Mucosa of descending colon (tissue), 3 donors: ENCODE data around the gene ZCCHC3. TPM values are rescaled to one million over a fixed set of nuclear protein-coding genes. Genes with fewer than 3 reads are reported as not detected.

ENCODE experiments used
- ATAC-seq: fragments of 200-7000 bp; cut with Tn5 transposase; one replicate; pipeline ENCODE4 v1.9.1; 2020; ENCODE audit warnings: mild to moderate bottlenecking, moderate library complexity
- DNase-seq, 3 donors: peaks; one replicate each; pipeline ENCODE4 v3.0.0-alpha.2; 2020
- H3K36me3 ChIP-seq: fragments of 200-600 bp; one replicate; pipeline ENCODE4 v1.8.0; 2021; ENCODE audit warnings: low read depth, mild to moderate bottlenecking
- H3K4me1 ChIP-seq: fragments of 200-600 bp; one replicate; pipeline ENCODE4 v1.8.0; 2021; ENCODE audit warnings: low read depth, mild to moderate bottlenecking
- H3K4me3 ChIP-seq: fragments of 200-600 bp; one replicate; pipeline ENCODE4 v1.8.0; 2021; ENCODE audit warnings: mild to moderate bottlenecking
- H3K9me3 ChIP-seq: fragments of 200-600 bp; one replicate; pipeline ENCODE4 v1.8.0; 2021; ENCODE audit warnings: mild to moderate bottlenecking
- CTCF ChIP-seq: fragments of 200-600 bp; IDR thresholded peaks from one replicate; pipeline ENCODE4 v1.8.0; 2022; ENCODE audit warnings: antibody characterized with exemption, mild to moderate bottlenecking
- intact Hi-C, 2 donors: fragments of 100-400 bp; cut with DNase I in 1 of 2; cut with micrococcal nuclease in 1 of 2; formaldehyde crosslinking; loops; one replicate each; pipeline versions ENCODE4 v1.11.0 to v1.11.1; 2022; cut with DNase I, micrococcal nuclease
- total RNA-seq, 3 donors: library from RNA; stranded (reverse); fragmentation: NEBNext Ultra II Directional in 2 of 3; extraction: Animal tissue kit (Norgen Biotek cat#: 25700) in 2 of 3; gene quantifications; one replicate each; pipeline versions ENCODE4 v1.2.1 to v1.2.4, GENCODE V29; 2021 to 2023
- donor health status: DM: no; HTN: no; CAD: no; lungs with moderate emphysema.
- donor health status: DM: no; HTN: no; CAD: no.
- donor health status: DM: no; HTN: yes; CAD: no.

The ZCCHC3 gene
- total RNA-seq, 3 donors from 2014 or later: 12.0 to 18.7 (median 12.6) TPM

GRCh38 chr20:276620-277495 lies 20.5 kb upstream of the ZCCHC3 start:
- H3K36me3 ChIP-seq: no peaks in the 10 kb centered on the region
- TF ChIP-seq CTCF: no peak
- no peak for ATAC-seq
- no peaks in the 10 kb centered on the region for H3K9me3 ChIP-seq
- H3K4me1 ChIP-seq: no peaks in the 10 kb centered on the region
- no peak for DNase-seq
- H3K4me3 ChIP-seq: no peak overlapping the region
- intact Hi-C loops: no loop called here

- ATAC-seq (no peak), DNase-seq (no peak)
- no peak for TF ChIP-seq CTCF
- no peaks in the 10 kb centered on the region for H3K36me3 ChIP-seq
- no peak overlapping the region for H3K4me3 ChIP-seq
- H3K4me1 ChIP-seq: no peaks in the 10 kb centered on the region
- H3K9me3 ChIP-seq: no peaks in the 10 kb centered on the region
- intact Hi-C loops: no loop called here
These were observed 19.9 kb upstream of the ZCCHC3 start for GRCh38 chr20:277496-277781.

- intact Hi-C loops: no loop called here
- Histone ChIP-seq H3K4me1 (no peaks in the 10 kb centered on the region), H3K36me3 (no peaks in the 10 kb centered on the region), H3K9me3 (no peaks in the 10 kb centered on the region), H3K4me3 (no peak overlapping the region)
- no peak for DNase-seq
- ATAC-seq: no peak
- TF ChIP-seq CTCF: no peak
These were observed 19.2 kb upstream of the ZCCHC3 start for GRCh38 chr20:278181-278580.

- Histone ChIP-seq H3K9me3 (no peaks in the 10 kb centered on the region), H3K4me1 (no peaks in the 10 kb centered on the region), H3K36me3 (no peaks in the 10 kb centered on the region), H3K4me3 (no peak overlapping the region)
- DNase-seq (no peak), ATAC-seq (no peak)
- TF ChIP-seq CTCF: no peak
- intact Hi-C loops: no loop called here
These were observed 18.5 kb upstream of the ZCCHC3 start for GRCh38 chr20:278607-279571.

GRCh38 chr20:284172-284571 lies 13.2 kb upstream of the ZCCHC3 start:
- intact Hi-C loops: no loop called here
- Histone ChIP-seq H3K9me3 (no peaks in the 10 kb centered on the region), H3K36me3 (no peaks in the 10 kb centered on the region), H3K4me1 (peaks cover under 1% of the 10 kb centered on the region), H3K4me3 (no peak overlapping the region)
- no peak for TF ChIP-seq CTCF
- ATAC-seq: no peak
- DNase-seq: no peak
